Endodermal cell (in vitro differentiated cells): ENCODE measurements around the gene MN1. TPM values are rescaled to one million over a fixed set of nuclear protein-coding genes. Genes with fewer than 3 reads are reported as not detected.

ENCODE experiments used
- DNase-seq: peaks from one replicate; pipeline ENCODE4 v3.0.0-alpha.2; 2017
- H3K27ac ChIP-seq: 2 replicates; pipeline ENCODE4 v1.5.1; 2013; ENCODE audit warnings: mild to moderate bottlenecking, low read depth, low read length, moderate library complexity
- H3K27me3 ChIP-seq: 2 replicates; pipeline ENCODE4 v1.6.1; 2013; ENCODE audit warnings: mild to moderate bottlenecking, low read length, moderate library complexity; ENCODE audit not compliant: insufficient read depth, control insufficient read depth, poor library complexity, severe bottlenecking
- H3K36me3 ChIP-seq: 2 replicates; pipeline ENCODE4 v1.7.0; 2013; ENCODE audit warnings: mild to moderate bottlenecking, low read length, moderate library complexity; ENCODE audit not compliant: control insufficient read depth, insufficient read depth
- H3K4me1 ChIP-seq: one replicate; pipeline ENCODE4 v1.7.0; 2013; ENCODE audit warnings: low read length; ENCODE audit not compliant: control insufficient read depth, insufficient read depth
- H3K4me3 ChIP-seq: 2 replicates; pipeline ENCODE4 v1.5.1; 2013; ENCODE audit warnings: mild to moderate bottlenecking, low read length, moderate library complexity
- H3K9ac ChIP-seq: 2 replicates; pipeline ENCODE4 v1.6.1; 2013; ENCODE audit warnings: mild to moderate bottlenecking, low read length, moderate library complexity; ENCODE audit not compliant: poor library complexity, severe bottlenecking; ENCODE audit errors: extremely low read depth
- H3K9me3 ChIP-seq: 2 replicates; pipeline ENCODE4 v1.6.1; 2013; ENCODE audit warnings: mild to moderate bottlenecking, low read length, moderate library complexity; ENCODE audit not compliant: control insufficient read depth
- H3K27ac Mint-ChIP-seq: 2 replicates; pipeline ENCODE4 v1.8.0; 2020; ENCODE audit warnings: mixed read lengths
- H3K27me3 Mint-ChIP-seq: 2 replicates; pipeline ENCODE4 v1.8.0; 2021; ENCODE audit warnings: mild to moderate bottlenecking, mixed read lengths; ENCODE audit not compliant: insufficient read depth
- H3K36me3 Mint-ChIP-seq: 2 replicates; pipeline ENCODE4 v1.8.0; 2020; ENCODE audit warnings: low read depth, mixed read lengths
- H3K4me1 Mint-ChIP-seq: 2 replicates; pipeline ENCODE4 v1.8.0; 2020; ENCODE audit warnings: mixed read lengths
- H3K4me3 Mint-ChIP-seq: 2 replicates; pipeline ENCODE4 v1.8.0; 2020; ENCODE audit warnings: mild to moderate bottlenecking, moderate library complexity, mixed read lengths
- H3K9me3 Mint-ChIP-seq: 2 replicates; pipeline ENCODE4 v1.8.0; 2020; ENCODE audit warnings: mild to moderate bottlenecking, mixed read lengths
- CTCF ChIP-seq: fragments of 200-600 bp; sonication (generic); conservative IDR thresholded peaks from 2 replicates; pipeline ENCODE4 v1.5.0; 2021; ENCODE audit warnings: antibody characterized with exemption, mild to moderate bottlenecking
- WGBS, 2 experiments: methylation state at CpG; one replicate each; pipeline versions ENCODE4 v1.1.5 to v1.1.7; 2013; ENCODE audit warnings: missing lambda C conversion rate in 2 of 2, mixed read lengths in 1 of 2; ENCODE audit not compliant: insufficient coverage in 1 of 2, insufficient read length in 1 of 2; 5-methylcytosine and 5-hydroxymethylcytosine counted together
- total RNA-seq, 2 donors: library from RNA; stranded (reverse); fragmentation: NEBNext Ultra II Directional in 1 of 2; extraction: Animal tissue kit (Norgen Biotek cat#: 25700) in 1 of 2; gene quantifications; 2 replicates in 1 of 2; 3 replicates in 1 of 2; pipeline ENCODE4 v1.2.1, GENCODE V29; 2021

Gene MN1
- total RNA-seq, 2 donors from 2014 or later = 4.4 to 17.8 TPM

GRCh38 chr22:27780161-27780575, 21.4 kb downstream of the MN1 start:
- Histone ChIP-seq H3K27me3 (no peaks in the 10 kb centered on the region), H3K4me1 (peaks cover 4% of the 10 kb centered on the region), H3K9me3 (no peaks in the 10 kb centered on the region), H3K9ac (no peak overlapping the region), H3K4me3 (no peak overlapping the region), H3K36me3 (no peaks in the 10 kb centered on the region), H3K27ac (peak overlapping the region; percentile 1)
- peak overlapping the region; percentile 86 for H3K27ac Mint-ChIP-seq
- no peak for TF ChIP-seq CTCF
- H3K27me3 Mint-ChIP-seq = no peaks in the 10 kb centered on the region
- peaks cover 23% of the 10 kb centered on the region for H3K36me3 Mint-ChIP-seq
- peaks cover 41% of the 10 kb centered on the region for H3K4me1 Mint-ChIP-seq
- H3K9me3 Mint-ChIP-seq = peaks cover 9% of the 10 kb centered on the region
- WGBS, 2 experiments = 51 to 65% methylated on average over 7 to 9 of the region's 9 CpGs
- DNase-seq = peak; percentile 83
- no peak overlapping the region for H3K4me3 Mint-ChIP-seq

- H3K27me3 Mint-ChIP-seq = no peaks in the 10 kb centered on the region
- no peaks in the 10 kb centered on the region for H3K9me3 ChIP-seq
- 93 to 94% methylated on average over 3 of the region's 3 CpGs for WGBS, 2 experiments
- H3K4me1 Mint-ChIP-seq = peaks cover 36% of the 10 kb centered on the region
- peak overlapping the region; percentile 1 for H3K27ac ChIP-seq
- H3K4me3 Mint-ChIP-seq = no peak overlapping the region
- DNase-seq = no peak
- no peak overlapping the region for H3K9ac ChIP-seq
- no peak overlapping the region for H3K4me3 ChIP-seq
- H3K36me3 ChIP-seq = no peaks in the 10 kb centered on the region
- peaks cover 4% of the 10 kb centered on the region for H3K4me1 ChIP-seq
- no peaks in the 10 kb centered on the region for H3K27me3 ChIP-seq
- TF ChIP-seq CTCF = no peak
- H3K9me3 Mint-ChIP-seq = peaks cover 9% of the 10 kb centered on the region
- peaks cover 23% of the 10 kb centered on the region for H3K36me3 Mint-ChIP-seq
- no peak overlapping the region for H3K27ac Mint-ChIP-seq
Measured at GRCh38 chr22:27779643-27780042, 21.9 kb downstream of the MN1 start.

- DNase-seq = no peak
- WGBS, 2 experiments = 86 to 91% methylated on average over 14 to 23 of the region's 24 CpGs
- H3K27ac Mint-ChIP-seq = peak overlapping the region; percentile 58
- H3K36me3 Mint-ChIP-seq = peaks cover 19% of the 10 kb centered on the region
- no peak overlapping the region for H3K4me3 Mint-ChIP-seq
- H3K27me3 ChIP-seq = no peaks in the 10 kb centered on the region
- peaks cover 9% of the 10 kb centered on the region for H3K9me3 Mint-ChIP-seq
- peaks cover 4% of the 10 kb centered on the region for H3K4me1 ChIP-seq
- no peak overlapping the region for H3K9ac ChIP-seq
- H3K27me3 Mint-ChIP-seq = no peaks in the 10 kb centered on the region
- no peaks in the 10 kb centered on the region for H3K9me3 ChIP-seq
- no peaks in the 10 kb centered on the region for H3K36me3 ChIP-seq
- H3K27ac ChIP-seq = peak overlapping the region; percentile 90
- H3K4me3 ChIP-seq = no peak overlapping the region
- H3K4me1 Mint-ChIP-seq = peaks cover 28% of the 10 kb centered on the region
- no peak for TF ChIP-seq CTCF
Measured at GRCh38 chr22:27778294-27779090, 23.1 kb downstream of the MN1 start.
